NCI-H82 treated with DMSO at 0.1 percent for 48 hours (cell line): ENCODE results near the gene TARBP2.

ENCODE experiments used
- DNase-seq: peaks from one replicate; lab custom pipeline; 2025; ENCODE audit not compliant: unreplicated experiment; lab: John Stamatoyannopoulos, UW

The TARBP2 gene

DNA sequence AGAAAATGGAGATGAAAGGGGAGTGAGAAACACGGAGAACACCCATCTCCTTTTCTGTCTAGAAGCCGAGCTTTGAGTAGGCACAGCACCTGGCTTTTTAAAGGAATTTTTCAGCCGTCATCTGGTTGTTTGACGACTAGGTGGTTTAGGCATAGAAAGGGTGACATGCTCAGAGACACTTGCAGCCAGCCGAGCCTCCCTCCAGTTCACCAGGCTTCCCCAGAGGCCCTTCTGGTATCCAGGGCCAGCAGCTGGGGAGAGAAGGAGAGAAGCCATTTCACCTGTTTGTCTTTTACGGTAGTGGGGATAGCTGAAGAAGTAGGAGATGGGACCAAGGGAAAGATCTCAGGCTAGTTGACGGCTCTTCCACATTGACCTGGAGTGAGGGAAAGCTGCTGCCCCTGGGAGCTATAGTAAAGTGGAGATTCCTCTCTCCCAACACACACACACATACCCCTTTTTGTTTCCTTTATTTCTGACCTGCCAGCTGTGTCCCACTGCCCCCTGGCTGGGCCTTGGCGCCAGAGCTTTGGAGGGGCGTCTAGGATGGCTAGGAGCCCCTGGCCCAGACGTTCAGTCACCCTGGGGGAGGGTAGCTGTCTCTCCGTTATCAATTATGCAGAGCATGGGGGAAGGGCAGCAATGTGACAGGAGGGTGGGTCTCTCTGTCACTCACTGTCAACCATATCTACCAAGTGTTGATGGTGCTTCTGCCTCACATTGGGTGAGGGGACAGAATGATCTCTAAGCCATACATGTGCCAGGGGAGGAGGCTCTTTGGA lies 7.3 kb upstream of the TARBP2 start:
- no peak for DNase-seq

DNA sequence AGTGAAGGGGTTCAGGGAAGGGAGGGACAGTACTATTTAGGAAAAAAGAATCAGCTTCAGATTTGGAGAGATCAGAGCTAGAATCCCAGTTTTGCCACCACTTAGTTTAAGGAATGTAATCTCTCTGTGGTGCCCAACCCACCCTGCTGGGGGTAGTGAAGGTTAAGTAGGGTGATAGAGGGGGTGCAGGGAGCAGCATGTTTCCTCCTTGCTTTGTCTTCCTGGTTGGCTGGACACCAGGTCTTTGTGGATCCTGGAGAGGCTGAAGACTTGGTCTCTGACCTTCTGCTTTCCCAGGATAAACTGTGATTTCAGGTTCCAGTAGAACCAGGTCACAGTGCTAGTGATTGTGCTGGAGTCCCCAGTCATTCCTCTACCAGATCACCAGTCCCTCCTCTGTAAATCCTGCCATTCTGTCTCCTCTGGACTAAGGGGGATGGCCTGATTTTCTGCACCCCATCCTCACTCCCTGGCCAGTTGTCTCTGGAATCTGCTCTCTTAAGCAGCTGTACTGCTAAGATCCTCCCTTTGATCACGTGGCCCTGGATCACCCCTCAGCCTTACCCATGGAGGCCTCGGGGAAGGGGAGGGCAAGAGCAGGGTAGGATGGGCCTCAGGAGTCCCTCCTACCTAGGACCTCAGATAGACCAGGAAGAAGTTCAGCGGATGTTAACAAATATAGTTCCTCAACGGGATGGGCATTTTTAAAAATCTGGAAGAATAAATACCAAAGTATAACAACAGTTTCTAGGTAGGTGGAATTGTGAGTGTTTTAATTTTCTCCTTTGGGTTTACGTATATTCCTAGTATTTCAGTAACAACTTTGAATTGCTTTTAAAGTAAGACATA lies 5.0 kb upstream of the TARBP2 start:
- peak; percentile 23 for DNase-seq

DNA sequence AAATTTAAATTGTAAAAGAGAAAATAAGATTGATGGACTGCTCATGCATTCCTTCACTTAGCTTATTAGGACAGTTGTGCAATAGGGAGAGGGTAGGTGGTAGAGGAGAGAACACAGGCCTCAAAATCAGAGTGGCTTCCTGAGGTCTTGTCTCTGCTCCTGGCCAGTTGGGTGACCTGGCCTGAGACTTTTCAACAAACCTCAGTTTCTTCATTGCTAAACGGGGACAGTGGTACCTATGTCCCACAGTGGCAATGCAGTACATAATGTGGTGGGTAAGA lies 4.4 kb upstream of the TARBP2 start:
- no peak for DNase-seq

DNA sequence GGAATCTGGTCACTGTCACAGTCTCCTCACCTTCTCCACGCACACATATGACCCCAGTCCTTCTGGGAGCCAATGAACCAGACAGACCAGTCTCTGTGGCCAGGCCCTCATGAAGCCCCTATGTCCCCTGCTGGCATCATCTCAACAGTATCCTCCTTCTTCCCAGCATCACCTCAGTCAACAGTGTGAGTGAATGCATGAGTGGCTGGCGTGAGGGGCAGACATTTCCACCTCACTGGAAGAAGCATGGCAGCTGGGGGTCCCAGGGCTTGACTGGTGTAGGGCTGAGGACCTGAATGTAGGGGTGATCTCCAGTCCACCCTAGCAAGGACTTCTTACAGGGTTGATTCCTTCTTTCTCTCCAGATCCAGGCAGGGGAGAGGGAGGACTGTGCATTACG lies 3.6 kb upstream of the TARBP2 start:
- no peak for DNase-seq

DNA sequence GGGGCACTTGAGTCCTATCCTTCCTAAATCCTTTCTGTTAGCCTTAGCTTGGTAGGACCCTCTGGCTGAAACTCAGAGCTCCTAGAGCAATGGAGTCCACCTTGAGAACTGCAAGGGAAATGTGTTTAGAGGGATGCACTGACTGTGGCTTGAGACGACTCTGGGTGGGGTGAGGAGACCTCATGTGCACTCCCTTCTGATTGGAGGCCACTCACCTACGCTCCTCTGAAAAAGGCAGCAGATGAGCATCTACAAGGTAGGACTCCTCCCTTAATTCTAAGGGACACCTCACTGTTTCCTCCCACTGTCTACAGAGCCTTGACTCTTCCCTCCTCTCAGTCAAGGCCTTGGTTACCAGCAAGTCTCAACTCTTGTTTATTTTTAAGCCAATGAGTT lies 2.9 kb upstream of the TARBP2 start:
- DNase-seq: no peak

DNA sequence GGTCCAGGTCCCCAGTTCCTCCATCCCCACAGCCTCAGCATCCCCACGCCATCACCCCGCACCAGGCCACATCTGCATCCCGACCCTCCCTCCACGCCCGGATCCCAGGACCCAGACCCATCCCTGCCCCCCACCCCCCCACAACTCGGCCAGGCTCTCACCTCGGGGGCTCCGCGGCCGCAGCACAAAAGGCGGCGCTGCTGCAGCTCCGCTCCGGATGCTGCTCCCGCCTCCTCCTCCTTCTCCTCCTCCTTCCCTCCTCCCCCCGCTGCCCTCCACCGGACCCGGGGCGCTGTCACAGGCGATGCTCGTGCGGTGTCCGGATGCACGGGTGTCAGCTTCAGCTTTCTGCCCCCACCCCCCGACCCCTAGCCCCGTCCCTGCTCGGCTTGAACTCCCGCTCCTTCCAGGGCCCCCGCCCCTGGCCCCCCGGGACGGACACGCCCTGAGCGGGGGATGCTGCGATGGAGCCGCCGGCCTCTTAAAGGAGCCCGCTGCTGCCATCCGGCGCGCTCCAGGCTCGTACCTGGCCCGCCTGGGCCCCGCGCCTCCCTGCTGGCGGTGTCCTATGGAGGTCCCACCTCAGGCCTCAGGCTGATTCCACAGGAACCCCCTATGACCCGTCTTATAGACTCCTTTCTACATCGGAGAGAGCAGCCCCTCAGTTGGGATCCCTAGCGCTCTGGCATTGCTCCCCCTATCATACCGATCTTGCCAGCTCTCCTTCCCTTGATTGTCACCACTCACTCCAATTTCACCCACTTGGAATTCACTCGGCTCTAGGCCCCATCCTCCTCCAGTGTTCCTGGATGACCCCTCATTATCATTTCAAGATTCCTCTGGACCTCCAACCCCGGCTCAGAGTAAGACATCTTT lies 1.6 kb upstream of the TARBP2 start, which contains the start of gene MAP3K12:
MAP3K12 (minus strand) TSS at position 193 of the 876 bp plus-strand sequence. CDS start 12,067 bp downstream, outside the sequence.
- DNase-seq: no peak

DNA sequence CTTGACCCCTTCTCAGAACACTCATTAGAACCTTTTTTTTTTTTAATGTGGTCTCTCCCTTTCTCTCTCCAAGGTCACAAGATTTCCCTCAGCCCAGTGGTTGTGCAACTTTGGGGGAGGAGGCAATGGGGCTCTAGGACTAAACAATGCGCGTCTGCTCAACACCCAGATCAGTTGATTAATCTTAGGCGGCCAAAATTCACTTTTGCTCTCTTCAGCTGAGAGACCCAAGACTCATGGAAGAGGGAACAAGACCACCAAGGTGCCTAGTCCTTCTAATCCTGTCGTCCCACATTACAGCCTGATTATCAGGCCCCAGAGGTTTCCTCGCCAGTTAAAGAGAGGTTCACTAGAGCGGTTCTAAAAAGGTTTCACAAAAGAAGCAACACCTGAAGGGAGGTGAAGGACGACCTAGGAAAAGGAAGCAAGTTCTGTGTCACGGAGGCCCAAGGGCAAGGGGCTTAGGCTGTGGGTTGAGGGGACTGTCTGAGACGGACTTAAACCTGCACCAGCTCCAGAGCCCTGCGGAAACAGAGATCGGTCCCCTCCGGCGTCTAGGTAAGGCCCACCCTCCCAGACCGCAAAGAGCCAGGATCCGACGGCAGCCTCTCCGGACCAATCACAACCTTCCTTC lies 824 bp upstream of the TARBP2 start:
- DNase-seq: no peak

DNA sequence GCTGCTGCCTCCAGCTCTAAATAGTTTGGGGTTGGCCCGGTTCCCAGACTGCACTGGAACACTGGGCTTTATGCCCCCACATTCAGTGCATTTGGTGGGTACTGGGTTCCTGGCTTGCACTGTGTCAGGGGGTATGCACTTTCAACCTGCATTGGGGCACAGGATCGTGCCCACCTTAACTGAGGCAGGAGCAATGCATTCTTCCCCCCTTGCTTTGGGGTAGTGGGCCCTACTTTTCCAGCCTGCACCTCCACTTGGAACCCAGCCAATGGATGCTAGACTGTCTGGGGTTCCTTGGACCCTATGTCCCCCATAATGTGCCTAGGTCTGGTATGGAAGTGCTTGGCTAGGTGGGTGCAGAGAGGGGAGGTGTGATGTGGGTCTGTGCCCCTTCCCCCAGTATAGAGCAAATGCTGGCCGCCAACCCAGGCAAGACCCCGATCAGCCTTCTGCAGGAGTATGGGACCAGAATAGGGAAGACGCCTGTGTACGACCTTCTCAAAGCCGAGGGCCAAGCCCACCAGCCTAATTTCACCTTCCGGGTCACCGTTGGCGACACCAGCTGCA lies 615 bp downstream of the TARBP2 start:
- no peak for DNase-seq

DNA sequence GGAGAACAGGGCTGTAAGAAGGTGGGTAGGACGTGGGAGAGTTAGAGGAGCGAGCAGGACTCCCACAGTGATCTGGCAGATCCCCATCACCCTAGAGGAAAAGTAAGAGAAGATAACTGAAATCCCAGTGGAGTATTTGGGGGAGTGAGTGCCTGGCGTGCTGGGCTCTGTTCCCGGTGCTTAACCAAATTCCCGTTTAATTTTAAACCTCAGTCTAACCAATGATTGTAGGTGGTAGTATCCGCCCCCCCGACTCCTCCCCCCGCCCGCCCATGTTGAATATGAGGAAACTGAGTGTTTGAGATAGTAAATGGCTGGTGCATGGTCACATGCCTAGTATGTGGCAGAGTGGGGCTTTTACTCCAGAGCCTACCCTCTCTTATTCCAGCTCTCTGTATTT lies 1.2 kb downstream of the TARBP2 start:
- no peak for DNase-seq

DNA sequence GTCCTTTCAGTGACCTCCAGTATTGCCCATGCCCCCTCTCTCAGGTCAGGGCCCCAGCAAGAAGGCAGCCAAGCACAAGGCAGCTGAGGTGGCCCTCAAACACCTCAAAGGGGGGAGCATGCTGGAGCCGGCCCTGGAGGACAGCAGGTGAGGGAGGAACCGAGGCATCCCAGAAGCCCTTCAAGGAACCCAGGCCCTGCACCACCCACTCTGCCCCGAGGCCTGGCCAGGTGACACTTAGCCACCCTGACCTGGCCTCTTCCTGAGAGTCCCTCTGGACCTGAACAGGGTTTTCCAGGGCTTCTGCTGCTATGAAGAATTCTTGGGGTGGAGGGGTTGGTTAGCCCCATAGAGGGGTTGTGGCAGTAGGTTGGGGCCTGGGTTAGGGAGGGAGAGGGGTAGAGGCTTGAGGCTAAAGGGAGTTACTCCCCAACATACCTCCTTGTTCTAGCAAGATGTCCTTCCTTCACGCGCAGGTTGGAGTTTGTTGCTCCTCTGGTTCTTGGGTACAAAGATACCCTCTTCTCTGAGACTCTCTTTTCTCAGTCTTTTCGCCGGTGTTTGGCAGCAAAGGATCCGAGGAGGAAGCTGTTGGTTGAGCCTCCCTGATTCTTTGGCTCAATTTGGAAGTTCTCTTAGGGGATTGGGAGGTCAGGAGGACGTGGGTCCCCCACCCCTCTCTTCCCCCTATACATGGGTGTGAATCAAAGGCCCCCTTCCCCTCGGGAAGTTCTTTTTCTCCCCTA lies 2.1 kb downstream of the TARBP2 start:
- DNase-seq: no peak

DNA sequence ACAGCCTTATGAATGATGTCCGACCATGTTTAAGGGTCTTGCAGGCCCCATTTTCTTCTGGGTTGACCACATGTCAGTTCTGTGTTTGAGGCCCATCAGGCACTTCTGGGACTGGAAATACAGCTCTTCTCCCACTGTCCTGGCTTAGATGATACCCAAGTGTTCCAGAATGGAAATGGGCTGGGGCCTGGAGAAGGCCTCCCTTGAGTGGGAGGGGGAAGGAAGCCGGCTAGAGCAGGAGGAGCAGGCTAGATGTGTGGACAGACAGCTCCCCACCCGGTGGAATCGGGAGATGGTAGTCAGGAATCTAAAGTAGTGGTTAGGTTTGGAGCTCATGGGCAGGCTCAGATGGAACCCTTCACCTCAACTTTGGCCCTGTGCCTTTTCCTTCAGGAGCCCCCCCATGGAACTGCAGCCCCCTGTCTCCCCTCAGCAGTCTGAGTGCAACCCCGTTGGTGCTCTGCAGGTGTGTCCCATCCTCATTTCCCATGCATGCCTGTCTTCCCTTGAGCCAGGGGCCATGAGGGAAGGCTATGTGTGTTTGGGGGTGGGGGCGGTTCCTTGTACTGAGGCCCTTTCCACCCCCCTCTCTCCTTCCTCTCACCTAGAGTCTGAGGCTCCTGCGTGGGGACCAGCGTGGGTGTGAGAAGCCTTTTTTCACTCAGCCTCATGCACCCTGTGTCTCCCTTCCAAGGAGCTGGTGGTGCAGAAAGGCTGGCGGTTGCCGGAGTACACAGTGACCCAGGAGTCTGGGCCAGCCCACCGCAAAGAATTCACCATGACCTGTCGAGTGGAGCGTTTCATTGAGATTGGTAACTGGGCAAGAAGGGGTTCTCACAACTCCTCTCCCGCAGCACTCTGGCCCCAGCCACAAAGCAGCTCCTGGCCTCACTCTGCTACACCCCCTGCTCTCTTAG lies 3.2 kb downstream of the TARBP2 start:
- DNase-seq: no peak

DNA sequence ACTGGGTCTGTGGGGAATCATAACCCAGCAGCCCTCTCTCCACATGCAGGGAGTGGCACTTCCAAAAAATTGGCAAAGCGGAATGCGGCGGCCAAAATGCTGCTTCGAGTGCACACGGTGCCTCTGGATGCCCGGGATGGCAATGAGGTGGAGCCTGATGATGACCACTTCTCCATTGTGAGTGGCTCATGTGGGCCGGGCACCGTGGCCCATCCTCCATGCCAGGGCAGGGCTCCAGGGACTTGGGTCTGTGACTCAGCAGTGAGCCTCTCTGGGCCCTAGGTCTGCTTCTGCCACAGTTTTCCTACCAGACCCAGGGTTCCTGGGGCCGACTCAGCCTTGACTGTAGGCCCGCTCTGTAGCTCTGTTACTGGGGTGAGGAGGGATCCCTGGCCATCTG lies 4.0 kb downstream of the TARBP2 start:
- no peak for DNase-seq

DNA sequence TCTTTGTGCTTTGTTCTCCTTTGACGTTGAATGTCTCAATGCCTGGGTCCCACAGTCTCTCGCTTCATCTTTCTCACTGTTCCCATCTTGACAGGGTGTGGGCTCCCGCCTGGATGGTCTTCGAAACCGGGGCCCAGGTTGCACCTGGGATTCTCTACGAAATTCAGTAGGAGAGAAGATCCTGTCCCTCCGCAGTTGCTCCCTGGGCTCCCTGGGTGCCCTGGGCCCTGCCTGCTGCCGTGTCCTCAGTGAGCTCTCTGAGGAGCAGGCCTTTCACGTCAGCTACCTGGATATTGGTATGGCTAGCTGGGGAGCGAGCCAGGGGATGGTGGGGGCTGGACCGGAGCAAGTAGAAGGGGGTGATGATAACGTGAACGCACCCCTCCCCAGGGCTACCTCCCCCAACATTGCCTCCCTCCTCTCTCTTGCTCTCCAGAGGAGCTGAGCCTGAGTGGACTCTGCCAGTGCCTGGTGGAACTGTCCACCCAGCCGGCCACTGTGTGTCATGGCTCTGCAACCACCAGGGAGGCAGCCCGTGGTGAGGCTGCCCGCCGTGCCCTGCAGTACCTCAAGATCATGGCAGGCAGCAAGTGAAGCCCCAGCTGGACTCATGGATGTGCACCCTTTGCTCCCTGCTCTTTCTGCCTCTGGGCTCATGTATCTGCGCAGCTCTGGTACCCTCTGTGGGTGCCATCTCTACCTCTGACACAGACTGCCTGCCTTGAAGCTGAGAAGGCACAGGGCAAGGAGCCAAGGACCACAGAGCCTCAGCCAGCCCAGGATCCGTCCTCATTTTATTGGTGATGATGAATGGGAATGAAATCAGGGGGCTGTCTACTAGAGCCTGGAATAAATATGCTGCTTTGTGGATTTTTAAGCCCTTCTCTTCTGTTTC lies 4.7 kb downstream of the TARBP2 start:
- DNase-seq: no peak

DNA sequence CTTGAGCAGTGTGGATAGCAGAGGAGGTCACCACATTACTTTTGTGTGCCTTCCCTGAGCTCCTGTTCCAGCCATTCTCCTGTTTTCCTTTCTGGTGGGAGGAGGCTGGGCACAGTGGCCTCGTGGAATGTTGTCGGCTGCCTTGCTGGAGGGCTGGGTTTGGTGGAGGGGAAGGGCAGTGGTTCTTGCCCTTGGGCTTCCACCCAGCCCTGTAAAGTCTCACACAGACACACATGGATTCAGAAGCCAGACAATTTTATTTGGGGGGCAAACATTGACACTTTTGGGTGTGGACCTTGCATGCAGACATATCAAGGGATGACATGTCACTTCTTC lies 5.3 kb downstream of the TARBP2 start:
- no peak for DNase-seq

DNA sequence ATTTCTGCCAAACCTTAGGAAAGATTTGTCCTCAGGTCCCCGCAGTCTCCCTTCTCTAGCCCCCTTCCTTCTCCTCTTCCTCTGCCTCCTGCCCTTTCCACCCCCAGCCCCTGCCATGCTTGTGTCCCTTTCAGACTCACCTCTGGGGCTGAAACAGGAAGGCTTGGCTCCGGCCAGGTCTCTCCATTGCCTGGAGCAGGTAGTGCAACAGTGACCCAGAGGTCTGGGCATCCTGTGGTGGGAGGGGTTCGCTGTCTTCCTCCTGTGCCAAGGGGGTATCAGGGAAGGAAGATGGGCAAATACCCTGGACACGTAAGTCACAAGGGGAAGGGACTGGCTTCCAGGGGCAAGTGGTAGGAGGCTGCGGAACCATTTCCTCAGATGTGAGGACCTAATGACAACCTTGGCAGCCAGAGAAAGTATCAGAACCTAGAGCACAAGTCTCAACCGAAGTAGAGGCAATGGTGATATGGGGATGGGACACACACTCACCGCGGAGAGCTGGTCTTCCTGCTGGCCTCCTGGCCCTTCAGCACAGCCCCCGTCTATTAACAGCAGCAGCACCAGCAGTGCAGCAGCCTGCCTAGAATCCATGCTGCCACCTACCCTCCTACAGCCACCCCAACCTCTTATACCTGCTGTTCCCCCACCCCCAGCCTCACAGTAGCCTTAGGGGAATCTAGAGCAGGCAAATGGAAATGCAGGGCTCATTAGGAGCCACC lies 6.0 kb downstream of the TARBP2 start, which contains the start of gene NPFF:
NPFF (minus strand) TSS at position 604 of the 722 bp plus-strand sequence; CDS start at position 594, 10 bp downstream.
- no peak for DNase-seq

DNA sequence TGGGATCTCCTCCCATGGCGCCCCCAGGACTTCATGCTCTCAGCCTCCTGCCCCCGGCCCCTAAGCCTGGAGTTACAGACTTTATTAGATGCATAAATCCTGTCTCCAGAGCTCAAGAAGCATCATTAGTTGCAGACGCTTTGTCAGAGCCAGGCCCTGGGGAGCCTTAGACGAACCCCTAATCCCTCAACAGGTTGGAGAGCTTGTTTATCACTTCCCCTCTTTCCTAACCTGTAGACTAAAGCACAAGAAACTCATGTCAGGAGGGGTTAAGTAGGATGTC lies 6.5 kb downstream of the TARBP2 start:
- DNase-seq: no peak

DNA sequence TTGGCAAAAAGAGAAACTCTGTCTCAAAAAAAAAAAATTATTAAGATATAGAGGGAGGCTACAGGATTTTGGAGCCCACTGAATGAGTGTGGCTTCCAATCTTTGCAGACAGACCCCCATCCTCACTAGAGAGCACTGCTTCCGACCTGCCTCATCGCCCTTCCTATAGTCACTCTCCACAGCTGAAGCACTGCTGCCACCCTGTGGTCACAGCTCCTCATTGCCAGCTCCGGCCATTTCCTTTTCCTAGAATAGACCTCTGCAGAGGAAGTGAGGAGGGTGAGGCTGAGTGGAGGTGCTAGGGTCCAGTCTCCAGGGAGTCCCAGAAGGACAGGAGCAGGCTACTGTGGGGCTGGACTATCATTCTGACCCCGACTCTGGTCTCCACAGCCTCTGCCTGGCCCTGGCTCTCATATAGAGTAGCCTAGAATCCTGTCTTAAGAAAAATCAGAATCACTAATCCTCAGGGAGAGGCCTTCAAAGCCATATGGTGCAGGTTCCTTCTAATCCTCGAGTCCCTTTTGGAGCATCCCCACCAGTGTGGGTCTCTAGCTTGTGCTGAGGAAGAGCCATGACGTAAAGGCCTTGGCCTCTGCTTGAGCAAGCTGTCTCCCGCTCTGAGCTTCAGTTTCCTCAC lies 7.6 kb downstream of the TARBP2 start:
- DNase-seq: peak; percentile 89
